Natural killer cell (primary cell): Measurements from ENCODE around the gene MAGOH. TPM values are rescaled to one million over a fixed set of nuclear protein-coding genes. Genes with fewer than 3 reads are reported as not detected.

ENCODE experiments used
- ATAC-seq, 3 donors: fragments of 150-1000 bp in 2 of 3; fragments of 200-7000 bp in 1 of 3; cut with Tn5 transposase; 1 replicate in 1 of 3; 2 replicates in 2 of 3; pipeline ENCODE4 v1.10.0; 2021; ENCODE audit warnings: mild to moderate bottlenecking in 2 of 3, moderate library complexity in 2 of 3
- DNase-seq, 2 donors: peaks; one replicate each; pipeline versions ENCODE4 v3.0.0 to v3.0.0-alpha.2; 2013 to 2021; ENCODE audit warnings: mixed read lengths in 1 of 2
- H3K27ac ChIP-seq: one replicate; pipeline ENCODE4 v1.5.1; 2013; ENCODE audit warnings: mild to moderate bottlenecking, low read length
- H3K27me3 ChIP-seq: one replicate; pipeline ENCODE4 v1.6.1; 2013; ENCODE audit warnings: low read length; ENCODE audit not compliant: control insufficient read depth, insufficient read depth
- H3K36me3 ChIP-seq: one replicate; pipeline ENCODE4 v1.6.1; 2013; ENCODE audit warnings: low read length; ENCODE audit not compliant: control insufficient read depth, insufficient read depth
- H3K4me1 ChIP-seq: one replicate; pipeline ENCODE4 v1.6.1; 2013; ENCODE audit warnings: low read length; ENCODE audit not compliant: control insufficient read depth, insufficient read depth
- H3K4me3 ChIP-seq: one replicate; pipeline ENCODE4 v1.5.1; 2013; ENCODE audit warnings: low read length
- H3K9me3 ChIP-seq: one replicate; pipeline ENCODE4 v1.6.1; 2013; ENCODE audit warnings: low read length; ENCODE audit not compliant: control insufficient read depth, insufficient read depth
- H3K27ac Mint-ChIP-seq, 2 donors: one replicate each; pipeline ENCODE4 v1.8.0; 2022; ENCODE audit warnings: mild to moderate bottlenecking in 2 of 2, mixed read lengths in 2 of 2, moderate library complexity in 1 of 2
- H3K27me3 Mint-ChIP-seq, 2 donors: one replicate each; pipeline ENCODE4 v1.8.0; 2022; ENCODE audit warnings: low read depth in 2 of 2, mixed read lengths in 2 of 2
- H3K36me3 Mint-ChIP-seq: one replicate; pipeline ENCODE4 v1.8.0; 2022; ENCODE audit warnings: mixed read lengths
- H3K4me1 Mint-ChIP-seq, 2 donors: one replicate each; pipeline ENCODE4 v1.8.0; 2022; ENCODE audit warnings: mixed read lengths in 2 of 2
- H3K4me3 Mint-ChIP-seq: one replicate; pipeline ENCODE4 v1.8.0; 2022; ENCODE audit warnings: mild to moderate bottlenecking, moderate library complexity, mixed read lengths
- H3K9me3 Mint-ChIP-seq, 2 donors: one replicate each; pipeline ENCODE4 v1.8.0; 2022; ENCODE audit warnings: mixed read lengths in 2 of 2
- WGBS: methylation state at CpG from one replicate; pipeline ENCODE4 v1.1.7; 2013; ENCODE audit warnings: missing lambda C conversion rate; ENCODE audit not compliant: insufficient coverage; 5-methylcytosine and 5-hydroxymethylcytosine counted together
- intact Hi-C: fragments of 100-400 bp; cut with micrococcal nuclease; formaldehyde crosslinking; loops from one replicate; pipeline ENCODE4 v1.14.2; 2022
- total RNA-seq, 4 donors: library from RNA; stranded (reverse); fragments of 120-200 nt in 1 of 4; gene quantifications; one replicate each; pipeline versions ENCODE4 v1.2.3 to v1.2.4, GENCODE V29; 2013 to 2022
- TF ChIP-seq, protein P1 (sequence below): fragments of 200-600 bp; IDR thresholded peaks from one replicate; pipeline ENCODE4 v1.8.0; 2022; ENCODE audit warnings: antibody characterized with exemption

MAGOH gene
- total RNA-seq, 3 donors from 2014 or later (not counting 1 experiment from before 2014, with no cell fraction given), result 48.6 to 70.4 (median 69.2) TPM

DNA sequence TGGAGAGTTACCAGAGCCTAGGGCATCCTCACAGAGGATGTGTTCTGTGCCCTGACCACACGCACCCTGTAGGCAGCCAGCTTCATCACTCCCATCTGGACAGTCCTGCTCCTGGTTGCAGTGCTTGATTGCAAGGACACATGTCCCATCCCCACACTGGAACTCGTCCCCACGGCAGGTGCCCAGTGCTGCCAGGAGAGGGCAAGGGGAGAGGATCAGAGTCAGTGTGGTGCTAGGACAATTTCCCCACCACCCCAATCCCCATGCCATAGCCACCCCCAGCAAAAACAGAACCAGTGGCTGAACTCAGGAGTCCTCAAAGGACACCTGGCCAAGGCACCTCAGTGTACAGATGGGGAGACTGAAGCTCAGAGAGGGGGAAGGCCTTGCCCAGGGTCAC, 37.2 kb upstream of the MAGOH start:
- no peak overlapping the region for H3K4me3 ChIP-seq
- H3K36me3 ChIP-seq, result peaks cover 6% of the 10 kb centered on the region
- DNase-seq, result no peak
- H3K9me3 ChIP-seq, result no peaks in the 10 kb centered on the region
- H3K27me3 ChIP-seq, result no peaks in the 10 kb centered on the region
- H3K27me3 Mint-ChIP-seq, result no peaks in the 10 kb centered on the region
- no peaks in the 10 kb centered on the region for H3K4me1 ChIP-seq
- no peaks in the 10 kb centered on the region for H3K9me3 Mint-ChIP-seq
- no peak for ATAC-seq
- H3K27ac Mint-ChIP-seq, result no peak overlapping the region
- WGBS, result 100% methylated on average over 1 of the region's 3 CpGs
- no peaks in the 10 kb centered on the region for H3K36me3 Mint-ChIP-seq
- TF ChIP-seq, protein P1, sequence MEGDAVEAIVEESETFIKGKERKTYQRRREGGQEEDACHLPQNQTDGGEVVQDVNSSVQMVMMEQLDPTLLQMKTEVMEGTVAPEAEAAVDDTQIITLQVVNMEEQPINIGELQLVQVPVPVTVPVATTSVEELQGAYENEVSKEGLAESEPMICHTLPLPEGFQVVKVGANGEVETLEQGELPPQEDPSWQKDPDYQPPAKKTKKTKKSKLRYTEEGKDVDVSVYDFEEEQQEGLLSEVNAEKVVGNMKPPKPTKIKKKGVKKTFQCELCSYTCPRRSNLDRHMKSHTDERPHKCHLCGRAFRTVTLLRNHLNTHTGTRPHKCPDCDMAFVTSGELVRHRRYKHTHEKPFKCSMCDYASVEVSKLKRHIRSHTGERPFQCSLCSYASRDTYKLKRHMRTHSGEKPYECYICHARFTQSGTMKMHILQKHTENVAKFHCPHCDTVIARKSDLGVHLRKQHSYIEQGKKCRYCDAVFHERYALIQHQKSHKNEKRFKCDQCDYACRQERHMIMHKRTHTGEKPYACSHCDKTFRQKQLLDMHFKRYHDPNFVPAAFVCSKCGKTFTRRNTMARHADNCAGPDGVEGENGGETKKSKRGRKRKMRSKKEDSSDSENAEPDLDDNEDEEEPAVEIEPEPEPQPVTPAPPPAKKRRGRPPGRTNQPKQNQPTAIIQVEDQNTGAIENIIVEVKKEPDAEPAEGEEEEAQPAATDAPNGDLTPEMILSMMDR, result no peak
- H3K4me1 Mint-ChIP-seq, result peaks cover 0 to 6% of the 10 kb centered on the region in 2 donors
- H3K27ac ChIP-seq, result no peak overlapping the region
- no peak overlapping the region for H3K4me3 Mint-ChIP-seq
- intact Hi-C loops, result loop anchor here (5.0 kb wide), 1 partner anchor 197 kb away; no protein-coding TSS in a partner anchor

DNA sequence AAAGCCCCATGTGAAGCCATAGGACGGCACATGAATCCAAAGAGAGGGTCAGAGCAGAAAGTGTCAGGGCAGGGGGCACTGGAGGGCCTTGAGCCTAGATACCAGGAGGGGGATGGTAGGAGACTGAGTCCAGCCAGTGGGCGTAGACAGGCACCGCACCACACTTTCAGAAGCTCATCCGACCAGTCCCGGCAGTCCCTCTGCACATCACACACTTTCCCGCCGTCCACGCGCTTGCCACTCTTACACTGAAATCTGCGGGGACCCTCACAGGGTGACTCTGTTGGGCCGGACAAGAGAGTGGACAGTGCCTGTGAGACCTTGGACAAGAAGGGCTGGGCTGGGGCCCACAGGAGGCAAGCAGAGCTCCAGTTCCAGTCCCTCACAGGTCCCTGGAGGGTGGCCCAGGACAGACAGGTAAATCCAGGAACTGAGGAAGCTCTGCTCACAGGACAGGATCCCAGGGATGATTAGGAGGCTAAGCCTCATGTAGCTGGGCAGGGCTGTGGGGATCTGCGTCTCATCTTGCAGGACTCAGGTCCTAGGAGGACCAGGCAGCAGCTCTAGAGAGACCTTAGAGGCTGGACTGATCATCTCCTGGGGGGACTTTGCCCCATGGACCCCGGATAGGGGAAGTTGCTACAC, 36.3 kb upstream of the MAGOH start:
- Mint-ChIP-seq H3K27ac (no peak overlapping the region), H3K27me3 (no peaks in the 10 kb centered on the region), H3K9me3 (no peaks in the 10 kb centered on the region), H3K4me1 (peaks cover 0 to 6% of the 10 kb centered on the region in 2 donors), H3K4me3 (no peak overlapping the region), H3K36me3 (peaks cover 5% of the 10 kb centered on the region)
- Histone ChIP-seq H3K4me3 (no peak overlapping the region), H3K9me3 (no peaks in the 10 kb centered on the region), H3K27ac (no peak overlapping the region), H3K4me1 (no peaks in the 10 kb centered on the region), H3K27me3 (no peaks in the 10 kb centered on the region), H3K36me3 (peaks cover 6% of the 10 kb centered on the region)
- TF ChIP-seq, protein P1, result no peak
- intact Hi-C loops, result loop anchor here (5.0 kb wide), 1 partner anchor 198 kb away; no protein-coding TSS in a partner anchor
- DNase-seq (no peak), ATAC-seq (no peak)
- WGBS, result 98% methylated on average over 13 of the region's 13 CpGs

DNA sequence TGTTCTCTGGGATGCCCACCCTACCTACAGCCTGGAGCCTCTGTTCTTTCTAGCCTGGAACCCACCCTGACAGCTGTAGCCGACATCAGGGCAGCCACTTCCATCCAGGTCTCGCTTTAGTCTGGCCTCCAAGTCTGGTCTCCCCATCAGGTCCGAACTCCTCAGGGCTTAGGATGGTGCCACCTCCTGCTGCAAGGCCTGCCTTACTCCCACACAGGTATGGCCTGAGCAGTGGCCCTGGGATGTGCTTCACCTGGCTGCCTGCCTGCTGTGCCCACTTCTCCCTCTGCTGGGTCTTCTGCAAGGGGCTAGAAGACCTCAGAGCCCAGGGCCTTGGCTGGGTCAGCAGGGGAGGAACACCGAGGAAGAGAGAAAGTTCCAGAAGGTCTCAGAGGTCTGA, 35.7 kb upstream of the MAGOH start:
- DNase-seq (no peak), ATAC-seq (no peak)
- no peaks in the 10 kb centered on the region for H3K9me3 ChIP-seq
- TF ChIP-seq, protein P1, result no peak
- 96% methylated on average over 4 of the region's 4 CpGs for WGBS
- Mint-ChIP-seq H3K4me1 (peaks cover 0 to 6% of the 10 kb centered on the region in 2 donors), H3K27ac (no peak overlapping the region), H3K9me3 (no peaks in the 10 kb centered on the region), H3K36me3 (peaks cover 7% of the 10 kb centered on the region), H3K4me3 (no peak overlapping the region), H3K27me3 (no peaks in the 10 kb centered on the region)
- H3K36me3 ChIP-seq, result peaks cover 4% of the 10 kb centered on the region
- no peak overlapping the region for H3K27ac ChIP-seq
- H3K4me3 ChIP-seq, result no peak overlapping the region
- no peaks in the 10 kb centered on the region for H3K27me3 ChIP-seq
- H3K4me1 ChIP-seq, result no peaks in the 10 kb centered on the region
- intact Hi-C loops, result no loop called here

GRCh38 chr1:53273526-53273925, 35.2 kb upstream of the MAGOH start:
- ATAC-seq, result no peak
- Histone ChIP-seq H3K27me3 (no peaks in the 10 kb centered on the region), H3K9me3 (no peaks in the 10 kb centered on the region), H3K36me3 (peaks cover 4% of the 10 kb centered on the region), H3K4me1 (no peaks in the 10 kb centered on the region), H3K4me3 (no peak overlapping the region), H3K27ac (no peak overlapping the region)
- H3K9me3 Mint-ChIP-seq, result no peaks in the 10 kb centered on the region
- no peak overlapping the region for H3K27ac Mint-ChIP-seq
- WGBS, result 100% methylated on average over 2 of the region's 2 CpGs
- no peak for DNase-seq
- H3K36me3 Mint-ChIP-seq, result peaks cover 7% of the 10 kb centered on the region
- H3K4me3 Mint-ChIP-seq, result no peak overlapping the region
- TF ChIP-seq, protein P1, result no peak
- peaks cover 0 to 6% of the 10 kb centered on the region in 2 donors for H3K4me1 Mint-ChIP-seq
- intact Hi-C loops, result no loop called here
- no peaks in the 10 kb centered on the region for H3K27me3 Mint-ChIP-seq
